Spleen (tissue), 11 donors: ENCODE measurements around the gene GTF2A1. TPM values are rescaled to one million over a fixed set of nuclear protein-coding genes. Genes with fewer than 3 reads are reported as not detected.

Experiments used
- DNase-seq: peaks from one replicate; pipeline ENCODE4 v3.0.0-alpha.2; 2020
- H3K27ac ChIP-seq, 8 donors: fragments of 200-600 bp; sonication (generic) in 7 of 8; 1 replicate in 4 of 8; 2 replicates in 4 of 8; pipeline versions ENCODE4 v1.5.0 to v1.8.0; 2016 to 2021; ENCODE audit warnings: inconsistent platforms in 4 of 8, mild to moderate bottlenecking in 4 of 8, moderate library complexity in 1 of 8
- H3K27me3 ChIP-seq, 7 donors: fragments of 200-600 bp; sonication (generic) in 6 of 7; replicated peaks in 1 of 7; 1 replicate in 4 of 7; 2 replicates in 3 of 7; pipeline versions ENCODE4 v1.5.0 to v1.8.0; 2016 to 2021; ENCODE audit warnings: inconsistent platforms in 3 of 7, mild to moderate bottlenecking in 1 of 7
- H3K36me3 ChIP-seq, 6 donors: fragments of 200-600 bp; sonication (generic) in 5 of 6; 1 replicate in 4 of 6; 2 replicates in 2 of 6; pipeline versions ENCODE4 v1.5.0 to v1.8.0; 2016 to 2021; ENCODE audit warnings: inconsistent platforms in 2 of 6
- H3K4me1 ChIP-seq, 6 donors: fragments of 200-600 bp; sonication (generic) in 5 of 6; 1 replicate in 3 of 6; 2 replicates in 3 of 6; pipeline versions ENCODE4 v1.5.0 to v1.8.0; 2016 to 2021; ENCODE audit warnings: inconsistent platforms in 3 of 6
- H3K4me3 ChIP-seq, 8 donors: fragments of 200-600 bp; sonication (generic) in 7 of 8; 1 replicate in 4 of 8; 2 replicates in 4 of 8; pipeline versions ENCODE4 v1.5.0 to v1.8.0; 2016 to 2021; ENCODE audit warnings: inconsistent platforms in 4 of 8, mild to moderate bottlenecking in 4 of 8, moderate library complexity in 2 of 8
- H3K9me3 ChIP-seq, 8 donors: fragments of 200-600 bp; sonication (generic) in 7 of 8; 1 replicate in 4 of 8; 2 replicates in 4 of 8; pipeline versions ENCODE4 v1.5.0 to v1.8.0; 2016 to 2021; ENCODE audit warnings: inconsistent platforms in 4 of 8
- CTCF ChIP-seq, 11 experiments: fragments of 200-600 bp in 7 of 11; fragments of 450-650 bp in 4 of 11; sonication (generic) in 4 of 11; IDR thresholded peaks in 8 of 11; conservative IDR thresholded peaks in 3 of 11; 1 replicate in 7 of 11; 2 replicates in 4 of 11; pipeline versions ENCODE4 v1.4.0 to v1.8.0; 2016 to 2021; ENCODE audit warnings: antibody characterized with exemption in 11 of 11, inconsistent platforms in 4 of 11, mild to moderate bottlenecking in 1 of 11
- POLR2A ChIP-seq, 3 donors: fragments of 450-650 bp; IDR thresholded peaks; one replicate each; pipeline ENCODE4 v1.5.1; 2017; ENCODE audit warnings: antibody characterized with exemption in 3 of 3, mild to moderate bottlenecking in 1 of 3
- POLR2AphosphoS5 ChIP-seq, 3 donors: sonication (generic); formaldehyde crosslinking; IDR thresholded peaks; one replicate each; pipeline ENCODE4 v1.5.1; 2017; ENCODE audit warnings: antibody characterized with exemption in 3 of 3
- WGBS, 5 donors: extraction: QIAGEN DNeasy Blood & Tissue Kit in 3 of 5; methylation state at CpG; one replicate each; pipeline versions ENCODE4 v1.1.5 to v1.1.7; 2013 to 2018; 5-methylcytosine and 5-hydroxymethylcytosine counted together
- intact Hi-C: fragments of 100-400 bp; cut with DNase I; formaldehyde crosslinking; loops from one replicate; pipeline ENCODE4 v1.15.0; 2023; ENCODE audit warnings: low total_unique reads
- polyA plus RNA-seq, 3 donors: library from polyadenylated mRNA; stranded (reverse); fragments of 200-250 nt; gene quantifications; one replicate each; pipeline ENCODE4 v1.2.1, GENCODE V29; 2013
- total RNA-seq, 7 donors: library from RNA; depleted of rRNA in 3 of 7; stranded (reverse); fragments of >200 nt in 3 of 7; fragmentation: NEBNext Ultra II Directional in 4 of 7; extraction: Animal tissue kit (Norgen Biotek cat#: 25700) in 4 of 7; gene quantifications; one replicate each; pipeline versions ENCODE4 v1.1.0 to v1.2.1, GENCODE V29; 2016 to 2021
- donor health status: healthy with polysubstance abuse.
- donor health status: DM: no; HTN: no; CAD: no; lungs with moderate emphysema.
- donor health status: DM: no; HTN: no; CAD: no.
- donor health status: Bipolar disorder and iron deficiency.
- donor health status: healthy.
- donor health status: DM: no; HTN: no; CAD: no.
- donor health status: DM: yes; HTN: yes; CAD: no.

GTF2A1 gene
- total and polyA plus RNA-seq, 10 donors, result 5.1 to 40.7 (median 27.5) TPM

DNA sequence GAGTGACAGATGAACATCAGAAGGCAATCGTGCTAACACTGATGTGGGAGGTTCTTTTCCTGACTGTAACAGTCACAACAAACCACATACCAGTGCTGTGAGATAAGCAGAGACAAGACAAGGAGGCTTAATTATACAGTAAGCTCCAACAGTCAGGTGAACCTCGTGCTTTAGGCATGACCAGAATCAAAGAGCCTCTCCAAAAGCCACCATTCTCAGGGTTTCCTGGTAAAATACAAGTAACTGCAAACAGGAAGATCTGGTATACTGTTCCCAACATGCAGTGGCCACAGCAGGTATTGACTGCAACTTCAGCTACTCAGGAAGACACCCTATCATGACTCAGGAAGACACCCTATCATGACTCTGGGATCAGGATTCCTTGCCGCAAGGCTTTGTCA is 47.3 kb upstream of the GTF2A1 start:
- WGBS, 5 donors, result 30 to 40% (median 38%) methylated on average over 3 of the region's 3 CpGs
- Histone ChIP-seq H3K4me1 (peaks cover 0 to 28% (median 23%) of the 10 kb centered on the region in 6 donors), H3K27ac (no peak overlapping the region), H3K36me3 (peaks cover 0 to 16% (median 0%) of the 10 kb centered on the region in 6 donors), H3K27me3 (no peaks in the 10 kb centered on the region), H3K4me3 (no peak overlapping the region), H3K9me3 (no peaks in the 10 kb centered on the region)
- intact Hi-C loops, result no loop called here
- no peak for DNase-seq
- TF ChIP-seq POLR2AphosphoS5 (IDR thresholded peaks at IDR 0.05), result no peak
- no peak for TF ChIP-seq POLR2A (IDR thresholded peaks at IDR 0.05)

GRCh38 chr14:81265636-81266169 is 44.9 kb upstream of the GTF2A1 start:
- Histone ChIP-seq H3K4me3 (no peak overlapping the region), H3K36me3 (peaks cover 0 to 16% (median 0%) of the 10 kb centered on the region in 6 donors), H3K9me3 (no peaks in the 10 kb centered on the region), H3K4me1 (peaks cover 0 to 17% (median 14%) of the 10 kb centered on the region in 6 donors), H3K27ac (no peak overlapping the region), H3K27me3 (no peaks in the 10 kb centered on the region)
- WGBS, 5 donors, result 64 to 72% (median 69%) methylated on average over 3 of the region's 3 CpGs
- TF ChIP-seq CTCF (IDR thresholded peaks at IDR 0.05 in 8 of 11, conservative IDR thresholded peaks at IDR 0.05 in 3 of 11), result no peak
- TF ChIP-seq POLR2A (IDR thresholded peaks at IDR 0.05), result no peak
- TF ChIP-seq POLR2AphosphoS5 (IDR thresholded peaks at IDR 0.05), result no peak
- no peak for DNase-seq
- intact Hi-C loops, result no loop called here

DNA sequence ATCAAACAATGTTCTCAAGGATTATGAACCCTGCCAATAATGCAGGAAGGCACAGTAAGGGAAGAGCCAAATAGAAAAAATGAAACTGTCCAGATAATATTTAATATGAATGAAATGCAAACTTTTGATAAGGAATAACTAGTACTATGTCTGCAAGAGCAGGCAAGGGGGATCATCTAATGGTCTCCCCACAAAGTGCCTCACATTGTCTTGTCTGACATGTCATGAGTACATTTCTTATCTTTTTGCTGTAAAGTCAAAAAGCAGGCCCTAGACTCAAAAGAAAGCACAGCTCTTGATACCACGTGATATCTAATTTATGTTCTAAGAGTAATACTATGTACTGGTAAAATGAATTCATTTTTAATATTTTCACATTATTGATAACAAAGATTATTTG is 43.9 kb upstream of the GTF2A1 start:
- no peak for DNase-seq
- Histone ChIP-seq H3K27me3 (no peaks in the 10 kb centered on the region), H3K4me3 (no peak overlapping the region), H3K9me3 (no peaks in the 10 kb centered on the region), H3K36me3 (peaks cover 0 to 22% (median 0%) of the 10 kb centered on the region in 6 donors), H3K4me1 (peaks cover 0 to 7% (median 6%) of the 10 kb centered on the region in 6 donors), H3K27ac (no peak overlapping the region)
- intact Hi-C loops, result no loop called here
- 89 to 95% (median 93%) methylated on average over 1 of the region's 1 CpG for WGBS, 5 donors
- TF ChIP-seq POLR2AphosphoS5 (IDR thresholded peaks at IDR 0.05) (no peak), CTCF (IDR thresholded peaks at IDR 0.05 in 8 of 11, conservative IDR thresholded peaks at IDR 0.05 in 3 of 11) (no peak), POLR2A (IDR thresholded peaks at IDR 0.05) (no peak)

DNA sequence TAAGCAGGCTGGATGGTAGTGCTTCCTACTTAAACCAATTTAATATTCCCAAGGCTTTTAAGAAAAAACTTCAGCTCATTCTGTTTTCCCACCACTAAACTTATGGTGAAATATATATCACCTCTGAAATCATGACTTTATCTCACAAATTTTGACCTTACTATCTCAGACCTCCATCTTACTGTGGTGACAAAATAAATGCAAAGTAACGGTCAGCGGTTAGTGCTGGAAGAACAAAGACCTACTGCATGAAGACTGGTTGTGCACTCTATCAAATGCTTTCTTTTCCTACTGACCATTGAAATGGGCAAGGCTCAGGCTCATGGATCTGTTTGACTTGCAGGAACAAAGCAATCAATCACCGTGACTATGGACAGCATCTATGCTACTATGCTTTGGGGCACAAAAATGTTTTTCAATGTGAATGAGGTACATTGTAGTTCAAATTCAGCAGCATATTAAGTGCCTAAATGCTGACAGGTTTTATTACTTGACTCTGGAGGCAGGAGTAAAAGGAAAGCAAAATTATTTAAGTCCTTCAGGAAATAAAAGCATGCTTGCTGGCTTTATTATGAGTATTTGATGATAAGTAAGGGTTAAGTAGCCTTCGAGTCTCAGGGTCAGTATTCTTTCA is 43.1 kb upstream of the GTF2A1 start:
- H3K27ac ChIP-seq, result no peak overlapping the region
- H3K4me3 ChIP-seq, result no peak overlapping the region
- peaks cover 0 to 29% (median 0%) of the 10 kb centered on the region in 6 donors for H3K36me3 ChIP-seq
- WGBS, 5 donors, result 83 to 94% (median 89%) methylated on average over 4 of the region's 4 CpGs
- TF ChIP-seq POLR2AphosphoS5 (IDR thresholded peaks at IDR 0.05), result no peak
- no peak for TF ChIP-seq POLR2A (IDR thresholded peaks at IDR 0.05)
- no peak for TF ChIP-seq CTCF (IDR thresholded peaks at IDR 0.05 in 8 of 11, conservative IDR thresholded peaks at IDR 0.05 in 3 of 11)
- no peak for DNase-seq
- intact Hi-C loops, result no loop called here
- no peaks in the 10 kb centered on the region for H3K9me3 ChIP-seq
- H3K4me1 ChIP-seq, result no peaks in the 10 kb centered on the region
- no peaks in the 10 kb centered on the region for H3K27me3 ChIP-seq
